Measurements from ENCODE around the gene UGT1A1. TPM values are rescaled to one million over a fixed set of nuclear protein-coding genes. Genes with fewer than 3 reads are reported as not detected.
A peak's percentile ranks its signal among the peaks of the same experiment; 100 is the strongest.

UGT1A1 gene
- total and polyA plus RNA-seq, 2 of the 13 experiments (the other 11 are each of a cell fraction or from before 2014, with no cell fraction given), result 0.69 to 0.75 TPM

DNA sequence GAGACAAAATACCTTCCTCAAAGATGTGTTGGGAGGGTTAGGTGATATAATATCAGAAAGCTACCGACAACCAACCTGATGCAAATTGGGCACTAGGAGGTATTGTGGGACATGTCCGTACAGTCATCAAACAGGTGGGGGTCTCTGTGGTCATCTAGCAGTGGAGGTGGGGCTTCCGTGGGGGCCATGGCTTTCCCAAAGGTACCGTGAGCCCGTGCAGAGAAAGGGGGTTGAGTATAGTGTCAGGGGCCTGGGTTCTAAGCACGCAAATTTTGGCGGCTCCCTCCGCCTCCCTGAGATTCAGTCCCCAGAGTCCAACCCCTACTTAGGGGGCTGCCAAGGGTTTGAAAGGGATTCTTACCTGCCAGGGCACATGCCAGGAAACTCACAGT lies 61.6 kb downstream of the UGT1A1 start (continued):
- TF ChIP-seq, protein P1, sequence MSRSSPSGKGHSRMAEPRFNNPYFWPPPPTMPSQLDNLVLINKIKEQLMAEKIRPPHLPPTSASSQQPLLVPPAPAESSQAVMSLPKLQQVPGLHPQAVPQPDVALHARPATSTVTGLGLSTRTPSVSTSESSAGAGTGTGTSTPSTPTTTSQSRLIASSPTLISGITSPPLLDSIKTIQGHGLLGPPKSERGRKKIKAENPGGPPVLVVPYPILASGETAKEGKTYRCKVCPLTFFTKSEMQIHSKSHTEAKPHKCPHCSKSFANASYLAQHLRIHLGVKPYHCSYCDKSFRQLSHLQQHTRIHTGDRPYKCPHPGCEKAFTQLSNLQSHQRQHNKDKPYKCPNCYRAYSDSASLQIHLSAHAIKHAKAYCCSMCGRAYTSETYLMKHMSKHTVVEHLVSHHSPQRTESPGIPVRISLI (CRISPR knock-in tag; IDR thresholded peaks at IDR 0.05; ENCODE audit: borderline replicate concordance), result no peak
- TF ChIP-seq, protein P2, sequence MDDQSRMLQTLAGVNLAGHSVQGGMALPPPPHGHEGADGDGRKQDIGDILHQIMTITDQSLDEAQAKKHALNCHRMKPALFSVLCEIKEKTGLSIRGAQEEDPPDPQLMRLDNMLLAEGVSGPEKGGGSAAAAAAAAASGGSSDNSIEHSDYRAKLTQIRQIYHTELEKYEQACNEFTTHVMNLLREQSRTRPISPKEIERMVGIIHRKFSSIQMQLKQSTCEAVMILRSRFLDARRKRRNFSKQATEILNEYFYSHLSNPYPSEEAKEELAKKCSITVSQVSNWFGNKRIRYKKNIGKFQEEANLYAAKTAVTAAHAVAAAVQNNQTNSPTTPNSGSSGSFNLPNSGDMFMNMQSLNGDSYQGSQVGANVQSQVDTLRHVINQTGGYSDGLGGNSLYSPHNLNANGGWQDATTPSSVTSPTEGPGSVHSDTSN (CRISPR knock-in tag; IDR thresholded peaks at IDR 0.05; ENCODE audit: borderline replicate concordance), result no peak
- TF ChIP-seq, protein P3, sequence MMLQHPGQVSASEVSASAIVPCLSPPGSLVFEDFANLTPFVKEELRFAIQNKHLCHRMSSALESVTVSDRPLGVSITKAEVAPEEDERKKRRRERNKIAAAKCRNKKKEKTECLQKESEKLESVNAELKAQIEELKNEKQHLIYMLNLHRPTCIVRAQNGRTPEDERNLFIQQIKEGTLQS (CRISPR knock-in tag; IDR thresholded peaks at IDR 0.05), result no peak
- no peak for TF ChIP-seq NR2F1 (CRISPR knock-in tag; IDR thresholded peaks at IDR 0.05)
- TF ChIP-seq HDAC1 (CRISPR knock-in tag; IDR thresholded peaks at IDR 0.05), result no peak

DNA sequence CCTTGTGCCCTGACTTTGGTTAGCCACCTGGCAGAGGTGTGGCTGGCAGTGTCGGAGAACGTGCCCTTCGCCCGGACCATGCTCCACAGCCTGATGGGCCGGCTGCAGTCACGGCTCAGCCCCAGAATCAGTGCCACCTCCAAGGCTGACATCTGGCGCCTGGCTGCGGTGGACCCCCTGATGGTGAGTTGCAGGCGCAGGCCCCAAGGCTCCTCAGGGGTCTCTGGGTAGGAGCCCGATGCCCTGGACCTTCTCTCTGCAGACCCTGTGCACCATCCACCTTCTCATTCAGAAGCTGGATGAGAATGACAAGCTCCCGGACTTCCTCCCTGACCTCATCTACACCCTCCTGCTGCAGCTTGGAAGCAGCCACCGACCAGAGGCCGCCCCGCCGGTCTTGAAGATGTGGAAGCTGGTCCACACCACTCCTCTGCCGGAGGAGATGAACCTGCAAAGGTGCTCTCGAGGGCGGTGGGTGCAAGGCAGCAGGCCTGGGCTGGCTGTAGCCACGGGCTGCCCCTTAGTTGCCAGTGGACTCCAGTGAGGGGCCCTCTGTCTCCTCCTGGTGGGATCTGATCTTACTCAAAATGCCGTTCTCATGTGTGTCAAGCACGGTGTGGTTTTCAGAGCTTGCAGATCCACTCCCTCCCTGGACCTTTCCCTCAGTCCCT lies 62.2 kb downstream of the UGT1A1 start:
- H3K4me3 ChIP-seq (replicated peaks in 1 of 3; ENCODE audit: insufficient read depth in 1 of 3, low read depth in 2 of 3, low read length in 3 of 3), result no peak overlapping the region
- FAIRE-seq, result no peak
- no peak overlapping the region for H3K27ac ChIP-seq (ENCODE audit: extremely low read length, insufficient read depth, low read length)
- no peak overlapping the region for H3K9ac ChIP-seq (ENCODE audit: insufficient read depth, low read depth, low read length)
- DNase-seq (ENCODE audit: low spot score), result no peak
- peaks cover 16% of the 10 kb centered on the region for H3K4me1 ChIP-seq (ENCODE audit: insufficient read depth, low read length)
- POLR2A ChIA-PET, result no interaction called here
- H3K9me3 ChIP-seq (ENCODE audit: low read length), result no peaks in the 10 kb centered on the region
- H3K4me2 ChIP-seq (ENCODE audit: low read depth, low read length), result no peak overlapping the region
- WGBS (ENCODE audit: low lambda C conversion rate), result 74% methylated on average over 13 of the region's 21 CpGs
- no peaks in the 10 kb centered on the region for H4K20me1 ChIP-seq (ENCODE audit: insufficient read depth, low read length)
- no TSS peak for BruUV-seq (replicated peaks)
- no peaks in the 10 kb centered on the region for H3K36me3 ChIP-seq (replicated peaks in 1 of 2; ENCODE audit: control insufficient read depth in 1 of 2, insufficient read depth in 2 of 2, low read length in 2 of 2)
- H3K27me3 ChIP-seq (ENCODE audit: control insufficient read depth in 1 of 2, insufficient read depth in 2 of 2, low read length in 2 of 2), result peaks cover 8 to 27% of the 10 kb centered on the region in 2 experiments
- no peak overlapping the region for H2AFZ ChIP-seq (ENCODE audit: low read length)
- CTCF ChIA-PET (ENCODE audit: low intra/inter-chr PET ratio, low total read pairs), result no interaction called here
- ATAC-seq, result peak; percentile 4; the same call in 1 of the 3 replicates
- in situ Hi-C loops (cut with HindIII; ENCODE audit: extremely low pct_ligation_motif_present, low pct_unique_long_range_greater_than_20kb), result no loop called here
- H3K79me2 ChIP-seq (ENCODE audit: insufficient read depth, low read length), result no peaks in the 10 kb centered on the region
- intact Hi-C loops (cut with micrococcal nuclease; ENCODE audit: unreplicated experiment), result no loop called here
- TF ChIP-seq PHF8 (CRISPR knock-in tag; IDR thresholded peaks at IDR 0.05), result no peak
- TF ChIP-seq, protein P4, sequence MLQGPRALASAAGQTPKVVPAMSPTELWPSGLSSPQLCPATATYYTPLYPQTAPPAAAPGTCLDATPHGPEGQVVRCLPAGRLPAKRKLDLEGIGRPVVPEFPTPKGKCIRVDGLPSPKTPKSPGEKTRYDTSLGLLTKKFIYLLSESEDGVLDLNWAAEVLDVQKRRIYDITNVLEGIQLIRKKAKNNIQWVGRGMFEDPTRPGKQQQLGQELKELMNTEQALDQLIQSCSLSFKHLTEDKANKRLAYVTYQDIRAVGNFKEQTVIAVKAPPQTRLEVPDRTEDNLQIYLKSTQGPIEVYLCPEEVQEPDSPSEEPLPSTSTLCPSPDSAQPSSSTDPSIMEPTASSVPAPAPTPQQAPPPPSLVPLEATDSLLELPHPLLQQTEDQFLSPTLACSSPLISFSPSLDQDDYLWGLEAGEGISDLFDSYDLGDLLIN (CRISPR knock-in tag; IDR thresholded peaks at IDR 0.05; ENCODE audit: borderline replicate concordance), result no peak
- TF ChIP-seq ZBTB20 (CRISPR knock-in tag; IDR thresholded peaks at IDR 0.05; ENCODE audit: borderline replicate concordance, low read depth), result no peak
- TF ChIP-seq MXI1 (IDR thresholded peaks at IDR 0.05; ENCODE audit: borderline replicate concordance, low read depth, low read length), result no peak
- TF ChIP-seq NFRKB (IDR thresholded peaks at IDR 0.05), result no peak
- TF ChIP-seq NCOA1 (CRISPR knock-in tag; IDR thresholded peaks at IDR 0.05), result no peak
- no peak for TF ChIP-seq KDM2A (CRISPR knock-in tag; IDR thresholded peaks at IDR 0.05; ENCODE audit: borderline replicate concordance, low read depth)
- no peak for TF ChIP-seq ZNF350 (CRISPR knock-in tag; IDR thresholded peaks at IDR 0.05; ENCODE audit: borderline replicate concordance, low read depth)
- no peak for TF ChIP-seq ARID2 (CRISPR knock-in tag; IDR thresholded peaks at IDR 0.05; ENCODE audit: borderline replicate concordance)
- TF ChIP-seq KMT2A (CRISPR knock-in tag; IDR thresholded peaks at IDR 0.05), result no peak
- TF ChIP-seq ZFP82 (CRISPR knock-in tag; IDR thresholded peaks at IDR 0.05; ENCODE audit: borderline replicate concordance), result no peak
- no peak for TF ChIP-seq ZNF619 (CRISPR knock-in tag; IDR thresholded peaks at IDR 0.05)
- TF ChIP-seq, protein P5, sequence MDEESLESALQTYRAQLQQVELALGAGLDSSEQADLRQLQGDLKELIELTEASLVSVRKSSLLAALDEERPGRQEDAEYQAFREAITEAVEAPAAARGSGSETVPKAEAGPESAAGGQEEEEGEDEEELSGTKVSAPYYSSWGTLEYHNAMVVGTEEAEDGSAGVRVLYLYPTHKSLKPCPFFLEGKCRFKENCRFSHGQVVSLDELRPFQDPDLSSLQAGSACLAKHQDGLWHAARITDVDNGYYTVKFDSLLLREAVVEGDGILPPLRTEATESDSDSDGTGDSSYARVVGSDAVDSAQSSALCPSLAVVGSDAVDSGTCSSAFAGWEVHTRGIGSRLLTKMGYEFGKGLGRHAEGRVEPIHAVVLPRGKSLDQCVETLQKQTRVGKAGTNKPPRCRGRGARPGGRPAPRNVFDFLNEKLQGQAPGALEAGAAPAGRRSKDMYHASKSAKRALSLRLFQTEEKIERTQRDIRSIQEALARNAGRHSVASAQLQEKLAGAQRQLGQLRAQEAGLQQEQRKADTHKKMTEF (CRISPR knock-in tag; IDR thresholded peaks at IDR 0.05), result no peak
